GM19452 (cell line): ENCODE results near the gene ZMYND12.
A peak's percentile ranks its signal among the peaks of the same experiment; 100 is the strongest.
"Not testable (repeated sequence)": the region's sequence is repeated elsewhere in the genome, so short reads cannot be mapped to it uniquely, and the experiment has no call there.

Experiments
- ATAC-seq: cut with Tn5 transposase; IDR thresholded peaks from one replicate; pipeline ENCODE4 v1.9.1; 2021; ENCODE audit not compliant: unreplicated experiment

Gene ZMYND12, protein sequence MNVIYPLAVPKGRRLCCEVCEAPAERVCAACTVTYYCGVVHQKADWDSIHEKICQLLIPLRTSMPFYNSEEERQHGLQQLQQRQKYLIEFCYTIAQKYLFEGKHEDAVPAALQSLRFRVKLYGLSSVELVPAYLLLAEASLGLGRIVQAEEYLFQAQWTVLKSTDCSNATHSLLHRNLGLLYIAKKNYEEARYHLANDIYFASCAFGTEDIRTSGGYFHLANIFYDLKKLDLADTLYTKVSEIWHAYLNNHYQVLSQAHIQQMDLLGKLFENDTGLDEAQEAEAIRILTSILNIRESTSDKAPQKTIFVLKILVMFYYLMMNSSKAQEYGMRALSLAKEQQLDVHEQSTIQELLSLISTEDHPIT

GRCh38 chr1:42456010-42456753, at the start of gene ZMYND12, which contains the start of gene PPCS:
Gene ZMYND12 (minus strand): TSS chr1:42456022. CDS start chr1:42455997, 25 bp downstream.
Gene PPCS (plus strand): TSS chr1:42456543. CDS start chr1:42456566, 23 bp downstream.
- ATAC-seq = peak; percentile 77

DNA sequence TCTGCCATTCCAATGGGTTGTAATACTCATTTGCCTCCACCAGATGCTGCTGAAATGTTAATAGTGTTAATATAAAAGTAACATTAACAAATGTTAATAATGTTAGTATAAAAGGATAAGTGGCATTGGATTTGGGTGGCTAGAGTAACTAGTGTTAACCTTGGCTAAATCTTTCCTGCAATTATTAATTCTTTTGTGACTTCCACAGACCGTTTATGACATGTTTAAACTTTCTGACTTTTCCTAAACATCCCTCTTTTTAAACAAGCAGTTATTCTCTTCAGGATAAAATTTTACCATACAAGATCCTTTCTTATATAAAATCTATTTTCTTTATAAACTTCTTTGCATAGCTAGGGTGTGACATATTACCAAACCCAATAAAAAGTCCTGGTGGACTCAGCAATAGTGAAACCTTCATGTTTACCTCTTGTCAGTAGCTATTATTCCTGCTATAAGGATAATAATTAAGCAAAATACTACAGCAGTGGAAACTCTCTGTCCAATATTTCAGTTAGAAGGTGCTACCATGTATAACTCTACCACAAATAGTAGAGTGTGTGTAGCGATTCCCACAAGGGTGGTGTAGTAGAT, 48.8 kb upstream of the ZMYND12 start:
- ATAC-seq = no peak

- ATAC-seq = not testable (repeated sequence)
Observed at GRCh38 chr1:42502031-42502430, 46.2 kb upstream of the ZMYND12 start.

DNA sequence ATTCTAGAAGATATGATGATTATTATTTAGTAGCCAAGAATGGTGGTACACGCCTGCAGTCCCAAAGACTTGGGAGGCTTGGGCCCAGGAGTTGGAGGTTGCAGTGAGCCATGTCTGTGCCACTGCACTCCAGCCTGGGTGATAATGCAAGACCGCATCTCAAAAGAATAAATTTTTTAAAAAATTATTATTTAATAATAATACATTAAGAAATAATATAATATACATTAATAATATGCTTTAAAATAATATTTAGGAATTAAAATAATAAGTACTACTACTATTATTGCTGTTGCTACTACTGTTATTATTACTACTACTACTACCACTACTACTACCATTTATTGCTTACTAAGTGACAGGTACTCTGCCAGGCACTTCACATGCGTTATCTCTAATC, 34.4 kb upstream of the ZMYND12 start:
- no peak for ATAC-seq

DNA sequence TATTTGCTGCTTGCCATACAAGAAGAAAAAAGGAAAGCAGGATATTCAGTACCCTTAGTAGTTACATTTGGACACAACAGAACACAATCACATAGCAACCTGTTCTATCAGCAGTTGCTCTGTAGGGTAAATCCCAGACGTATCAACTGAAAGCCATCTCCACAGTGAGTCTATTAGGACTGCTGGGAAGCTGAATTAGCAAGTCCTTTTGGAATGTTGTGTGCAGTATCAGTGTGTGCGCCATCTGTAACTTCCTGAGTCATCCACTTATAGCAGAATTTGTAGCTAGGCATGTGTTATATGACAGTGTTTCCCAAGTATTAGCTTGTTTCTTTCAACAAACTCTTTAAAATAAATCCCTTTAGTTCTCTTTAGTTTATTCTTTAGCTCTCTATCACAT, 28.6 kb upstream of the ZMYND12 start:
- ATAC-seq = no peak

DNA sequence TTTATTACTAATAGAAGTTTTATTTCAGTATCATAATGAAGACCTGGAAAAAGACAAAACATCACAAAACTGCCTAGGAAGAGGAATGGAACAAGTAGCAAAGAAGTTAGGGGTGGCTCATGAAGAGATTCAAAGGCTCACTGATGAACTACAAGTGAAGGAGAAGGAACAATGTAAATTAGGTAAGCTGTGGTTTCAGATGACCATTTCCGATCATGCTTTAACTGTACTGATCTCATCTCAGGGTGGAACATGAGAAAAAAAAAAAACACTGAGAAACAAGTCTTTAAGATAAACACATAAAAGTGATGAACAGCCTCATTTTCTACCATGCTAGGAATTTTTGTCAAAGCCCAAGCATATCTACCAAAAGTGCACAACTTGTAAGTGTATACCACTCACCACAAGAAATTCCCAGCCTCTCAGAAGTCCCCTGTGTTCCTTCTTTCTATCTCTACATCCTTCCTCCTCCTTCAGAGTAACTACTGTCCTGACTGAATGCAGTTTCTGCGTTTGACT, 26.9 kb upstream of the ZMYND12 start:
- ATAC-seq = no peak

DNA sequence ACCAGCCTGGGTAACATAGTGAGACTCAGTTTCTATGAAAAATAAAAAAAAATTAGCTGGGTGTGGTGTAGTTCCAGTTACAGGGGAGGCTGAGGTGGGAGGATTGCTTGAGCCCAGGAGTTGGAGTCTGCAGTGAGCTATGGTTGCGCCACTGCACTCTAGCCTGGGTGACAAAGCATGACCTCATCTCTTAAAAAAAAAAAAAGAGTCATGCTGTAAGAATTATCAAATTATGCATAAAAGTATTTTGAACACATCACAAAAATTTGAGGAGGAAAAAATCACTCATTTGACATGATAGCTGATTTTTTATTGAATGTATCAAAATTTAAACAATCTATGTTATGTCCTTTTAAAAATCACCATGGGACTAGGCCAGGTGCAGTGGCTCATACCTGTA, 25.1 kb upstream of the ZMYND12 start:
- no peak for ATAC-seq

- ATAC-seq = no peak
Observed at GRCh38 chr1:42479621-42480020, 23.8 kb upstream of the ZMYND12 start.

GRCh38 chr1:42477775-42478174, 22.0 kb upstream of the ZMYND12 start:
- ATAC-seq = no peak

DNA sequence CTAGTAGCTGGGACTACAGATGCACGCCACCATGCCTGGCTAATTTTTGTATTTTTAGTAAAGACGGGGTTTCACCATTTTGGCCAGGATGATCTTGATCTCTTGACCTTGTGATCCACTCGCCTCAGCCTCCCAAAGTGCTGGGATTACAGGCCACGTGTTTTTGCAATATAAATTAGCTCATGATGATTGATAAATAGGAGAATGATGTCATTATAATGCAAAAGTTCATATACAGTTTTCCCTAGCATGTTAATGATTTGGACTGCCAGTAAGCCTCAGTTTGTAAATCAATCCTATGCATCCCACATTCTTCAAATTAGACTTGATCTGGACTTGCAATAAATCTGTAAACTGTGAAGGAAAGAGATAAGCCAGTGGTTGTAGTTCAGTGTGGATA, 21.5 kb upstream of the ZMYND12 start:
- not testable (repeated sequence) for ATAC-seq

DNA sequence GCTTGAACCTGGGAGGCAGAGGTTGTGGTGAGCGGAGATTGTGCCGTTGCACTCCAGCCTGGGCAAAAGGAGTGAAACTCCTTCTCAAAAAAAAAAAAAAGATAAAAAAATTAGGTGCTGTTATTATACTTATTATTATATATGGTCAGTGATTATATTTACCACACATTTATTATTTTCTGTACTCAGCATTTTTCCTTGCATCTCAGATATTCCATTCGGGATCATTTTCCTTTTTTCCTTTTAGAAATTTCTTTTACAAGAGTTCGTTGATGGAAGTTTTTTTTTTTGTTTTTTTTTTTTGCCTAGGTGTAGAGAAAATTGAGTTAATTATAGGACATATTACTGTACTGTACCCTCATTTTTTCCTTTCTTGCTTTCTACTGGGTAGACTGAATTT, 20.8 kb upstream of the ZMYND12 start:
- no peak for ATAC-seq

GRCh38 chr1:42469727-42470126, 13.9 kb upstream of the ZMYND12 start:
- ATAC-seq = no peak

- no peak for ATAC-seq
Observed at GRCh38 chr1:42466030-42466429, 10.2 kb upstream of the ZMYND12 start.

GRCh38 chr1:42463921-42464320, 8.1 kb upstream of the ZMYND12 start:
- no peak for ATAC-seq

GRCh38 chr1:42462828-42463763, 7.3 kb upstream of the ZMYND12 start, which contains the start of gene CCDC30:
Gene CCDC30 (plus strand): TSS chr1:42463286. CDS start chr1:42480552, 17,266 bp downstream.
- ATAC-seq = peak; percentile 99

- no peak for ATAC-seq
Observed at GRCh38 chr1:42461196-42461595, 5.4 kb upstream of the ZMYND12 start.

- ATAC-seq = peak; percentile 64
Observed at GRCh38 chr1:42456754-42457089, 900 bp upstream of the ZMYND12 start.

- ATAC-seq = no peak
Observed at GRCh38 chr1:42454403-42454802, 1.4 kb downstream of the ZMYND12 start.

- no peak for ATAC-seq
Observed at GRCh38 chr1:42453386-42453785, 2.4 kb downstream of the ZMYND12 start.

DNA sequence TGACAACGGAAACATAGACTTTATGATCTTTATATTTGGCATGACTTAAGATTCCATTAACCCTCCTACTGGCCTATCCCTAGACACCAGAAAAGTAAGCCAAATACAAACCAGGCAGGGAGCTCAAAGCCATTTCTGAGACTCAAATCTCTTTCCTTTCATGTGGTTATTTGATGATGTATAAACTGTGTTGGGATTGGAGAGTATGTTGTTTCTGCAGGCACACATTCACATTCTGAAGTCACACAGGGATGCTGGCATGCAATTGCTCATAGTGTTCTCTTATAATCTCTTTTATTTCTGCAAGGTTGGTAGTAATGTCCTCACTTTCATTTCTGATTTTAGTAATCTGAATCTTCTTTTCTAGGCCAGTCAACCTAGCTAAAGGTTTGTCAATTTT, 5.8 kb downstream of the ZMYND12 start:
- ATAC-seq = no peak

DNA sequence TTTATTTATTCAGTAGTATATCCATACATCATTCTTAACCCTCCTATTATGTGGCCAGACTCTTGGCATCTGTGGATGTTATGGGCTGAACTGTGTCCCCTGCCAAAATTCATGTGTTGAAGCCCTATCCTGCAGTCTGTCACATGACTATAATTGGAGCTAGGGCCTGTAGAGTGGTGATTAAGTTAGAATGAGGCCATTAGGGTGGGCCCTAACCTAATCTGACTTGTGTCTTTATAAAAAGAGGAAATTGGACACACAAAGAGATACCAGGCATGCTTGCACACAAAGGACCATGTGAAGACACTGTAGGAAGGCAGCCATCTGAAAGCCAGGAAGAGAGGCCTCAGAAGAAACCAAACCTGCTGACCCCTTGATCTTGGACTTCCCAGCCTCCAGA, 6.6 kb downstream of the ZMYND12 start:
- no peak for ATAC-seq
